HG03432 (cell line): ENCODE data around the gene THAP7.

Source experiments
- ATAC-seq: cut with Tn5 transposase; IDR thresholded peaks from one replicate; pipeline ENCODE4 v1.9.1; 2021; ENCODE audit warnings: mild to moderate bottlenecking, moderate library complexity; ENCODE audit not compliant: unreplicated experiment

THAP7 gene

GRCh38 chr22:20965104-20965887 lies 36.6 kb downstream of the THAP7 start:
- ATAC-seq, result no peak

DNA sequence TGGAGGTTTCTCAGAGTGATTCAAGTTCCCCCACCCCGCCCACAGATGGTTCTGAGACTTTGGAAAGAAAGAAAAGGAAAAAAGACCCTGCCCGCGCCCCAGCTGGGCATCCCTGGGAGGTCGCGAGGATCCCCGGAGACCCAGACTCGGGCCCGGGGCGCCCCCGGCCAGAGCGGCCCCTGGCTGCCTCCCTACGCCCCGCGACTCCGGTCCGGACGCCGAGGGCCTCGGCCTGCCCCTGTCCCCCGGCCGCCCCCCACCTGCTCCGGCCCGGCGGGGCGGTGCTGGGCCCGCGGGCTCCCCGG lies 37.2 kb downstream of the THAP7 start:
- ATAC-seq, result no peak

- no peak for ATAC-seq
These were observed 37.7 kb downstream of the THAP7 start for GRCh38 chr22:20964090-20964798.

DNA sequence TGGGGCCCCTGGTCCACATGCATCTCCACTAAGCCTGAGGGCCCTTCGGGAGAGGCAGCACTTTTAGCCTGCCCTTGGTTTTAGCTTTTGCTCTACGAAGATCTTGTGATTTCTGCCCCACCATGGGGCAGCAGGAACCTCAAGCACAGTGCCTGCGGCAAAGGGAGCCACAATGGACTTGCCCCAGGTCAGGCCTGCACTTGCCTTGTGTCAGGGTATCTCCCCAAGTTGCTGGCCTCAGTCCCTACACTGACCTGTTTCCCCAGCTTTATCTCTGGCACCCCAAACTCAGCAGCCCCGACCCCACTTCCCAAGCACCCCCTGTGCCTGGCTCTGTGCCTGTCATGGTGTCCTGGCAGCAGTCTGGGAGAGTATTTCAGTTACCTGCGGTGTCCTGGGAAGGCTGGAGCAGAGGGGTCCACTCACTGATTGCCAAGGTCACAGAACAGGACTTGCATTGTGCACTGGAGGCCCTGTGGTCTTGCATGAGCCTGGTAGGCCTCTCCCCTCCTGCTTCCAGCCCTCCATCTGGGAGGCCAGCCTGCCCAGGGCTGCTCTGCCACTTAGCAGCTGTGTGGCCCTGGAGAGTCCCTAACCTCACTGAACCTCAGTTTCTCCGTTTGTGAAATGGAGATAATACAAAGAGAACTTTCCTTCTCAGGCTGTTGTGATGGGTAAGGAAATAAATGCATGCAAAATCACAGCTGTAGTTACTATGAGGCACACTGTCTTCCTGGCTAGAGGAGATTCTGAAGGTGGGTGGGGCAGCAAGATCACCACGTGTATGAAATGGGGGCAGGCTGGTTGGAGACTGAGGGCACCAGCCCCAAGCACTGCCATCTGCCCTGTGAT lies 38.5 kb downstream of the THAP7 start:
- ATAC-seq, result no peak

DNA sequence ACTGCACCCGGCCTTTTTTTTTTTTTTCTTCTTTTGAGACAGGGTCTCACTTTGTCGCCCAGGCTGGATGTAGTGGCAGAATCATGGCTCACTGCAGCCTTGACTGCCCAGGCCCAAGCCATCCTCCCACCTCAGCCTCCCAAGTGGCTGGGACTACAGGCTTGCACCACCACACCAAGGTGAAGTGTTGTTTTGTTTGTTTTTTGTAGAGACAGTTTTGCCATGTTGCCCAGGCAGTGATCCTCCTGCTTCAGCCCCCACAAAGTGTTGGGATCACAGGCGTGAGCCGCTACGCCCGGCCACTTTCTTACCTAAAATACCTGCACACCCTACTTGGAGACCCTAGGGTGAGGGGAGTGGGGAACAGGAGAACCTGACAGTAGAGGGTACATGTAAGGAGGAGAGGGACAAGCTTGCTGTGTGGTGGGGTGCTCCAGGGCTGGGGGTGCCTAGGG lies 39.4 kb downstream of the THAP7 start:
- ATAC-seq, result no peak

DNA sequence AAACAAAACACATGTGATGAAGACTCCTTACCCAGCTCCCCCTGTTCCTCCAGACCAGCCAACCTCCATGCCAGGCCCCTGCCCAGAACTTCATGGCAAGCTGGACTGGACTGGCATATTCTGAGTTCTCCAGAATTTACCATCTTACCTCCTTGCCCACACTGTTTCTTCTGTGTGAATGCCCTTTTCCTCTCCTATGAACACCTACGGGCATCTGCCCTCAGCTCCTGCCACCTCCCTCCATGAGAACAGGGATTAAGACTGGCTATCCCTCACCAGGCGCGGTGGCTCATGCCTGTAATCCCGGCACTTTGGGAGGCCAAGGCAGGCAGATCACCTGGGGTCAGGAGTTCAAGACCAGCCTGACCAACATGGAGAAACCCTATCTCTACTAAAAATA lies 41.3 kb downstream of the THAP7 start:
- ATAC-seq, result no peak

DNA sequence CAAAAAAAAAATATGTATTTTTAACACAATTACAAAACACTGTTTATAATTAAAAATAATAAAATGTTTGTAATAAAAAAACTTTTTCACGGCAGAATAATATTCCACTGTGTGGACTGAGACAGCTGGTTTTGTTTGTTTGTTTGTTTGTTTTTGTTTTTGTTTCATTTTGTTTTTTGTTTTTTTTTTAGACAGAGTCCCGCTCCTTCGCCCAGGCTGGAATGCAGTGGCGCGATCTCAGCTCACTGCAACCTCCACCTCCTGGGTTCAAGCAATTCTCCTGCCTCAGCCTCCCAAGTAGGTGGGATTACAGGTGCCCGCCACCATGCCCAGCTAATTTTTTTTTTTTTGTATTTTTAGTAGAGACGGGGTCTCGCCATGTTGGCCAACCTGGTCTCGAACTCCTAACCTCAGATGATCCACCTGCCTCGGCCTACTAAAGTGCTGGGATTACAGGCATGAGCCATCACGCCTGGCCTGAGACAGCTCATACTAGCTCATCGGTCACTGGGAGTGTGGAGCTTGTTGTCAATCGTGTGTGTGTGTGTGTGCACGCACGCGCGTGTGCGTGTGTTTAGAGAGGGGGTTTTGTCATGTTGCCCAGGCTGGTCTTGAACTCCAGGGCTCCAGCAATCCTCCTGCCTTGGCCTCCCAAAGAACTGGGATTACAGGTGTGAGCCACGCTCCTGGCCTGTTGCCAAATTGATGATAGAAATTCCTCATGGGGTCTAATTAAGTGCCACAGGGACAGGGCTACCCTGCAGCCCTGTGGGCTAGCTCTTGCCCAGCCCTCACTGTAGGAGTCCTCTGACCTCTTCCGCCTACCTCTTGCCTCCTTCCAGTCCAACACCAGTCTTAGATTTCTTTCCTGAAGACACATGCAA lies 42.1 kb downstream of the THAP7 start:
- no peak for ATAC-seq

DNA sequence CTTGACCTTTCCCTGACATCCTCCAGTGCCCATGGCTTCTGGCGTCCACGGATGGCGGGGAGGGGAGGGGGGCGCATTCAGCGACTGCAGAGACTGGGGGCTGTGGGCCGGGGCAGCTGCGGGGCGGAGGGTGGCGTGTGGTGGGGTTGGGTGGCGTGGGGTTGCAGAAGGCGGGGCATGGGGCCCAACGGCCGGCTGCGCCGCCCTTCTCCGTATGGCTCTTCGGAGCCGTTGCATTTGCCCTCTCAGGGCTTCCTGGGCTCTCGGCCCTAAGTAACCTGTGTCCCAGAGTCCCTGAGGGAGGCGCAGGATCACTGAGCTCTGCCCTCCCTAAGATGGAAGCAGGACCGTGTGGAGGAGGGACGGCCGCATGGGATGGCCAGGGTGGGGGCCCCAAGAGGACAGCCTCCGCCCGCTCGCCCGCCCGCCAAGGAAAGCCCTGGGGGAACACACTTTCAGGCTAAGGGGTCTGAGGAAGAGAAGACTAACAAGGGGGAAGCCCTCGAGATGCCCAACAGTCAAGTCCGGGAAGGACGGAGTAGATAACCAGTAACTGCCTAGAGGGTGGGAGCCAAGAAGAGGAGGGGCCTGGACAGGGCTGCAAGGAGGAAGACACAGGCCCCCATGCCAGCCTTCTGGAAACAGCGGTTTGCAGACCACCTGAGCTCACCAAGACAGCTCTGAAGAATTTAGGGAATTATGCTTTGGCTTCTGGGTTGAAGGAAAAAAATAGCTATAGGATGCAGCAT lies 44.1 kb downstream of the THAP7 start:
- no peak for ATAC-seq

DNA sequence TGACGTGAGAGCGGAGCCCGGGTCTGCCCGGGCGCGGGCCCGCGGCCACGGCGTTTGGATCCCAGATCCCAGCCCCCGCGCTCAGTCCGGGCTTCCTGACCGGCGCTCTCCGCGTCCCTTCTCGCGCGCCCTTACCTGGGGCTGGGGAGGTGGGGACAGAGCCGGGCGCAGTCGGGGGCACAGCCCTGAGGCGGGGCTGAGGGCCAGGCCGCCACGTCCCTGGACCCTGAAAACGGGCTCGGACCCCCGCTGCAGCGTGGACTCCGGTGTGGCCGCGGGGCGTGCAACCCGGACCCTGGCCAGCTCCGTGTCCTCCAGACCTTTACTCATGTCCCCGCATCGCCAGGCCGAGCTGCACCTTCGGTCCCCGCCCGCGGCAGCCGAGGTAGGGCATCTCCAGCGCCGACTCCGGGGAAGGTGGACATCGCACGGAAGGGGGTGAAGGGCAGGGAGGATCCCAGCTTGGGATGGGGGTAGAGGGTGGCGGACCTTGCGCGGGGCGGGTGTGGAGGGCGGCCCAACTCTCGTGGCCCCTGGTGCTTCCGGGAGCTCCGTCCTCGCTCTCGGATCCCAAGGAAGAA lies 44.7 kb downstream of the THAP7 start:
- no peak for ATAC-seq

DNA sequence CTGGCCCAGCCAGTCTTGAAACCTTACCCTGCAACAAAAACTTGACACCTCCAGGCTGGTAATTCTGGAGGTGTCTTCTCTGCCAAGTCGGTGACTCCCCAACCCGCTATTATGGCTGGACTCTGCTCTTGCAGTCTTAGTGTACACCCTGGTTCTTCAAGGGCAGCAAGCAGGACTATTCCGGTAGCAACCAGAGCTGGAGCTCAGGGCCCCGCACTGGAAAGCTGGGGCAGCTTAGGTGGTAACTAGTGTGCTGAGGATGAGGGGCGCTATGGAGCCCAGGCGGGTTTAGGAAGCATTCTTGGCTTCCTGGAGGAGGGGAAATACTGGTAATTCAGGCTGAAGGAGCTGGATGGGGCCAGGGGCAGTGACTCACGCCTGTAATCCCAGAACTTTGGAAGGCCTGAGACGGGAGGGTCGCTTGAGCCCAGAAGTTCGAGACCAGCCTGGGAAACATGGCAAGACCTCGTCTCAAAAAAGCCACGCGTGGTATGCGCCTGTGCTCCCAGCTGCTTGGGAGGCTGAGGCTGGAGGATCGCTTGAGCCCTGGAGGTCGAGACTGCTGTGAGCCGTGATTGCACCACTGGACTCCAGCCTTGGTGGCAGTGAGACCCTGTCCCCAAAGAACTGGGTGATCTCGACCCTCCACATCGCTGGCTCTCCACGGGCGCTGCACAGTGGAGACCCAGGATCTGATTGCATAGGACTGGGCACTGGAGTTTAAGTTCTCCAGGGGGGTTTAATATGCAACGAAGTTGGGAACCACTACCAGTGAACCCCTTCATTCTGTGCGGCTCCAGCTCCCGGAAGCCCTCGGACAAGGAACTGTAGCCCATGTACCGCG lies 45.4 kb downstream of the THAP7 start:
- ATAC-seq, result no peak

DNA sequence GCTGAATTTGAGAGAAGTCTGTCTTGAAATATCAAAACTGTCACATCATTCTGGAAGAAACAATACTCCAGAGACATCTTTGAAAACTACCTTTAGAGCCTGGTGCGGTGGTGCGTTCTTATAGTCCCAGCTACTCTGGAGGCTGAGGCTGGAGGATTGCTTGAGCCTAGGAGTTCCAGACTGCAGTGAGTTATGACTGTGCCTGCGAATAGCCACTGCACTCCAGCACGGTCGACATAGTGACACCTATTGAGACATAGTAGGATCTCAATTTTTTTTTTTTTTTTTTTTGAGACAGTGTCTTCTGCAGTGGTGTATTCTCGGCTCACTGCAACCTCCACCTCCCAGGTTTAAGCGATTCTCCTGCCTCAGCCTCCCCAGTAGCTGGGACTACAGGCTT lies 46.4 kb downstream of the THAP7 start:
- ATAC-seq, result no peak

DNA sequence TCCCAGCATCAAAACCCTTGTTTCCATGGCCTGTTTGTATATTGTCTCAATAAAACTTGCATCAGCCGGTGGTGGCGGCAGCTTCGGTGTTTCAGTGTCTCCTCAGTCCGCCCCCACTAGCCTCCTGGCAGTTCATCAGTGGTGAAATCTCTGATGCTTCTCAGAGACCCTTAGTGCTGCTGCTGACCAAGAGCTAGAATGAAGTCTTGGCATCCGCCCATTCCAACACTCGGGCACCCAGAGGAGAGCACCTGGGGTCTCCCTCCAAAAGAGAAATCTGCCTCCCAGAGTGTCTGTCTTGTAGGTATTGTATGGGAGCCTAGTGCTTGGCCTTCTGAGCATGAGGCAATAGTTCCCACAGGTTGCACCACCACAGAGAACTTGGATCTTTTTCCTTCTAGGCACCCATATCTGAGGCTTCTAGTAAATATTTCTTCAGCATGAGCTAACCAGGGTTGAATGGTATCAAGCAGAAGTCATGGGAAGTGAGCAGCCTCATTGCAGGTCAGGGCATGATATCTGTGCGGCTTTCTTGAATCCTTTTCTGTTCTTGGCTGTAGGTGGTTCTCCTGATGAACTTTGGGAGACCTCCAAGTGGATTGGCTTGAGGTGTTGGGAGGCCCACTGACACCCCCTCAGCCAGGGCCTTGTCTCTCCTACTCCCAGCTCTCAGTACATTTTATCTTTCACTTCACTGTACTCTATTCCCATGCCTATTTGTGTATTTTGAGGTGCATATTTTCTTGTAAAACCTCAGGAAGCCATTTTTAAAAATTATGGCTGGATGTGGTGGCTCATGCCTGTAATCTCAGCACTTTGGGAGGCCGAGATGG lies 48.0 kb downstream of the THAP7 start:
- ATAC-seq, result no peak

- no peak for ATAC-seq
These were observed 48.6 kb downstream of the THAP7 start for GRCh38 chr22:20953342-20953608.

DNA sequence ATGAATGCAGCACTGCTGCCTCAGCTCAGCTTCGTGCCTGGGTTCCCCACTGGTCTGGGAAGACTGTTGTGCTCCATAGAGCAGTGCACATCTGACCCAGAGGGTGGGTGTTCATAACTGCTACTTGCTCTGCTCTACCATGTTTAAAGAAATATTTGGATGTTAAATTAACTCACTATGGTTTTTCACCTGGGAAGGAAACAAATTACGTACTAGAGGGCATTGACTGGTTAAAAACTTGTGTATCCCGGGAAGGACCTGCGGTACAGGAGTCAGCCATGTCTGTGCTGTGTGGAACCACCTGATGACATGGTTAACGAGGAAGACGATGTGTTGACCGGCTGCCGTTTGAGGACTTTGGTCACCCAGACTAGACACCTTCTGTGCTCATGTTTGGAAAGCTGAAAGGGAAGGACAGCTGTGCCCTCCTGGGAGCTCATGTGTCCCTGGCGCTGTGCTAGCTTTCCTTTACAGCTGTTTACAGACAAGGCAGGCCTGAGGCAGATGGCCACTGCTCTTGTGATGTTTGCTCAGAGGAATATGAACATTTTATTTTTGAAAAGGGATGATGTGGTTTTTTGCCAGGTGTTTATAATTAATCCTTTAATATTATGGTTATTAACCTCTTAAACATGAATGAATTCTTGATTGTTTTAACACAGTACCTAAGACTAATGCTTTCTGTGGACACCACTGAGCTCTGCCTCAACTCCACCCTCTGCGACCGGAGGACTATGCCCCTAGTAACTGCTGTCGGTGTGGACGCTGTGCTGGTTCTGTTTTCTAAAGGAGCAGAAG lies 49.2 kb downstream of the THAP7 start:
- no peak for ATAC-seq

- ATAC-seq, result no peak
These were observed 50.0 kb downstream of the THAP7 start for GRCh38 chr22:20951932-20952380.

DNA sequence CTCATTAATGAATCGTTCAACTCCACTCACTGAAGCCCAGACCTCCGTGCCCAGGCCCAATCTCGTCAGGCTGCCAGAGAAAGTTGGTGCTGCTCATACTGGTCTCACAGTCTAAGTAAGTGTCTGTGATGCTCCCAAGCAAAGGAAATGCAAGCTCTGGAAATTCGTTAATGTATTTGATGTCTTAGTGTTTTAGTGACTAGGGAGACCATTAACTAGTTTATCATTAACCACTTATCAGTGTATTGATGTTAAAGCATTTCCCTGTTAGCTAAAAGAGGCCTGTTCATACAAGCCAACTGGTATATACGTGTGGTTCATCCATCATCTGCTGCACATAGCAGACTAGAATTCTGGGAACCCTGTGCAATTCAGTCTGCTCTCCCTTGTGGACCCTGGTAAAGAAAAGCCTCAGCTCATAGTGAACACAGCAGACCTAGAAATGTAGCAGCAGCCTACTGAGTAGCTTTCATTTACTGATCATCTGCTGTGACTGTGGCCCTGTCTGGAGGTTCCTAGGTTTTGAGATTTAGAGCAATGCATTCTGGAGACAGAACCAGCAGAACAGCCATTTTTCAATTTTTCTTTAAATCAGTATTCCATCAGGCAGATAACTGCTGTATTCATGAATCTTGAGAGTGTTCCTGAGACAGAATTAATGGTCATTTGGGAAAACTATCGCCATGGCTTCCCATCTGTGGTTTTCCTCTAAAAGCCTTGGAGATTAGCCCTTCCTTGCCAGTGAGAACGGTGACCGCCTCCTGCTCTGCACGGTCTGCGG lies 50.6 kb downstream of the THAP7 start:
- ATAC-seq, result no peak
